K562 (cell line): Measurements from ENCODE around the gene C4orf51. TPM values are rescaled to one million over a fixed set of nuclear protein-coding genes. Genes with fewer than 3 reads are reported as not detected.
A peak's percentile ranks its signal among the peaks of the same experiment; 100 is the strongest.

Experiments
- BCOR ChIP-seq: fragments of 450-650 bp; IDR thresholded peaks from 2 replicates; pipeline ENCODE4 v1.6.1; 2016
- CBX3 ChIP-seq, 2 experiments: IDR thresholded peaks; 1 replicate in 1 of 2; 2 replicates in 1 of 2; pipeline ENCODE4 v1.6.1; 2012; ENCODE audit warnings: inconsistent platforms in 2 of 2, low read length in 2 of 2, borderline replicate concordance in 1 of 2, control low read depth in 1 of 2
- CXXC5 ChIP-seq: fragments of 250-450 bp; sonication (Bioruptor Pico); IDR thresholded peaks from 2 replicates; pipeline ENCODE4 v1.8.0; 2022; ENCODE audit warnings: inconsistent platforms, mild to moderate bottlenecking, moderate library complexity
- EP400 ChIP-seq: fragments of 450-650 bp; IDR thresholded peaks from 2 replicates; pipeline ENCODE4 v1.6.1; 2017; ENCODE audit warnings: antibody characterized with exemption, mild to moderate bottlenecking, moderate library complexity
- ESRRA ChIP-seq: fragments of 450-650 bp; IDR thresholded peaks from 2 replicates; pipeline ENCODE4 v1.6.1; 2014; ENCODE audit warnings: low read depth, mild to moderate bottlenecking, moderate library complexity, borderline replicate concordance
- GABPB1 ChIP-seq: sonication (generic); formaldehyde crosslinking; IDR thresholded peaks from 2 replicates; pipeline ENCODE4 v1.8.0; 2022; ENCODE audit warnings: mild to moderate bottlenecking, missing genetic modification reagents
- HDGF ChIP-seq: fragments of 450-650 bp; IDR thresholded peaks from 2 replicates; pipeline ENCODE4 v1.6.1; 2016
- IRF1 ChIP-seq: sonication (generic); formaldehyde crosslinking; IDR thresholded peaks from 2 replicates; pipeline ENCODE4 v1.8.0; 2022; ENCODE audit warnings: missing genetic modification reagents, mild to moderate bottlenecking, borderline replicate concordance
- MECOM ChIP-seq: fragments of 250-450 bp; sonication (Bioruptor Pico); IDR thresholded peaks from 2 replicates; pipeline ENCODE4 v1.8.0; 2022; ENCODE audit warnings: inconsistent platforms
- MTA1 ChIP-seq: fragments of 450-650 bp; IDR thresholded peaks from 2 replicates; pipeline ENCODE4 v1.6.1; 2017; ENCODE audit warnings: borderline replicate concordance
- MTA2 ChIP-seq: fragments of 450-650 bp; IDR thresholded peaks from 2 replicates; pipeline ENCODE4 v1.6.1; 2016; ENCODE audit warnings: low read depth
- NEUROD1 ChIP-seq: fragments of 150-350 bp; IDR thresholded peaks from 2 replicates; pipeline ENCODE4 v1.6.1; 2014; ENCODE audit warnings: borderline replicate concordance, low read length, low read depth; ENCODE audit not compliant: partially characterized antibody
- PHTF2 ChIP-seq: fragments of 250-450 bp; sonication (Bioruptor Pico); IDR thresholded peaks from 2 replicates; pipeline ENCODE4 v1.5.0; 2021; ENCODE audit warnings: mild to moderate bottlenecking
- SIX5 ChIP-seq, 2 experiments: IDR thresholded peaks; 2 replicates each; pipeline ENCODE4 v1.6.1; 2011; ENCODE audit warnings: low read length in 2 of 2, borderline replicate concordance in 1 of 2, low read depth in 1 of 2, mild to moderate bottlenecking in 1 of 2, moderate library complexity in 1 of 2; ENCODE audit not compliant: insufficient read depth in 1 of 2
- SMAD3 ChIP-seq: fragments of 450-650 bp; formaldehyde crosslinking; conservative IDR thresholded peaks from 2 replicates; pipeline ENCODE4 v1.4.0; 2020; ENCODE audit warnings: mild to moderate bottlenecking
- SNRNP70 ChIP-seq: fragments of 200-400 bp; formaldehyde crosslinking; optimal IDR thresholded peaks from 2 replicates; pipeline ENCODE3; 2017; ENCODE audit warnings: low read depth, low read length
- TEAD1 ChIP-seq, 2 experiments: fragments of 450-650 bp in 1 of 2; sonication (generic) in 1 of 2; formaldehyde crosslinking; IDR thresholded peaks; 2 replicates each; pipeline versions ENCODE4 v1.4.0 to v1.8.0; 2020 to 2022; ENCODE audit warnings: mild to moderate bottlenecking in 2 of 2, missing genetic modification reagents in 1 of 2
- UBTF ChIP-seq, 2 experiments: IDR thresholded peaks; 2 replicates each; pipeline ENCODE4 v1.6.1; 2012; ENCODE audit warnings: improper control_type of control experiment in 2 of 2, low read depth in 2 of 2, low read length in 2 of 2, borderline replicate concordance in 1 of 2
- USF2 ChIP-seq: sonication (generic); formaldehyde crosslinking; IDR thresholded peaks from 2 replicates; pipeline ENCODE4 v1.5.0; 2020; ENCODE audit warnings: missing genetic modification reagents
- ZNF398 ChIP-seq: fragments of 250-450 bp; sonication (Bioruptor Pico); IDR thresholded peaks from 2 replicates; pipeline ENCODE4 v1.8.0; 2021; ENCODE audit warnings: moderate library complexity, mild to moderate bottlenecking, inconsistent platforms
- ZNF511 ChIP-seq: sonication (generic); formaldehyde crosslinking; IDR thresholded peaks from 2 replicates; pipeline ENCODE4 v1.8.0; 2022; ENCODE audit warnings: mild to moderate bottlenecking, missing genetic modification reagents
- polyA plus RNA-seq, 8 experiments: library from polyadenylated mRNA; depleted of rRNA in 4 of 8; stranded (reverse) in 5 of 8; unstranded in 3 of 8; fragments of >200 nt; fragmentation: Nextera tagmentation in 2 of 8; fragmentation: Illumina TruSeq in 1 of 8; extraction: Ambion mirVana in 2 of 8; extraction: Trizol in 1 of 8; gene quantifications; 2 replicates each; pipeline versions ENCODE4 v1.2.1 to v1.2.3, GENCODE V29; 2011 to 2014; ENCODE audit warnings: inconsistent platforms in 1 of 8, missing spikeins in 1 of 8
- total RNA-seq, 7 experiments: library from RNA; depleted of rRNA in 6 of 7; stranded (reverse); fragments of >200 nt in 6 of 7; fragmentation: Illumina TruSeq in 2 of 7; extraction: Trizol in 2 of 7; gene quantifications; 2 replicates each; pipeline versions ENCODE4 v1.2.1 to v1.2.3, GENCODE V29; 2011 to 2021; ENCODE audit warnings: low replicate concordance in 1 of 7

The C4orf51 gene
- total and polyA plus RNA-seq, 9 of the 15 experiments (the other 6 are each of a cell fraction or from before 2014, with no cell fraction given) = not detected

- TF ChIP-seq ZNF398 (CRISPR knock-in tag) = no peak
- TF ChIP-seq SNRNP70 = no peak
- TF ChIP-seq USF2 = peak; percentile 66
- TF ChIP-seq TEAD1 (CRISPR knock-in tag; IDR thresholded peaks at IDR 0.05) = peak in 1 of 2 experiments; percentile 42; a peak in 1 of 4 replicates
- TF ChIP-seq ESRRA = no peak
- TF ChIP-seq ZNF511 (CRISPR knock-in tag) = peak; percentile 75; the same call in 1 of the 2 replicates
- TF ChIP-seq CXXC5 (CRISPR knock-in tag) = peak; percentile 52
- no peak for TF ChIP-seq GABPB1 (CRISPR knock-in tag)
- TF ChIP-seq BCOR = no peak
- no peak for TF ChIP-seq CBX3 (IDR thresholded peaks at IDR 0.05; ENCODE audit: borderline replicate concordance in 1 of 2, low read length in 2 of 2)
- no peak for TF ChIP-seq HDGF
- no peak for TF ChIP-seq MECOM (CRISPR knock-in tag)
- no peak for TF ChIP-seq PHTF2 (CRISPR knock-in tag)
- no peak for TF ChIP-seq MTA1
- no peak for TF ChIP-seq MTA2
- no peak for TF ChIP-seq SIX5 (IDR thresholded peaks at IDR 0.05; ENCODE audit: borderline replicate concordance in 1 of 2, insufficient read depth in 1 of 2, low read depth in 1 of 2, low read length in 2 of 2)
- peak; percentile 39 for TF ChIP-seq NEUROD1
- TF ChIP-seq UBTF (IDR thresholded peaks at IDR 0.05; ENCODE audit: borderline replicate concordance in 1 of 2, low read depth in 2 of 2, low read length in 2 of 2) = 0 out of 4 replicates have a peak, but pooled peaks of 1 of the 2 experiments have one; percentile 59
- no peak for TF ChIP-seq IRF1 (CRISPR knock-in tag)
- peak; percentile 42; the same call in 1 of the 2 replicates for TF ChIP-seq EP400
- no peak for TF ChIP-seq SMAD3
Observed at GRCh38 chr4:145732895-145733880, 53.2 kb downstream of the C4orf51 start (continued).
